H9 (cell line): Measurements from ENCODE around the gene TBC1D5. TPM values are rescaled to one million over a fixed set of nuclear protein-coding genes. Genes with fewer than 3 reads are reported as not detected.

ENCODE experiments used
- DNase-seq: peaks from one replicate; pipeline ENCODE4 v3.0.0-alpha.2; 2017
- H2AFZ ChIP-seq: one replicate; pipeline ENCODE4 v1.6.1; 2013; ENCODE audit warnings: mild to moderate bottlenecking, low read length, control low read depth, moderate library complexity
- H2AK5ac ChIP-seq: 2 replicates; pipeline ENCODE4 v1.6.1; 2013; ENCODE audit warnings: low read length, control low read depth, mixed read lengths; ENCODE audit not compliant: insufficient read length
- H2BK120ac ChIP-seq: one replicate; pipeline ENCODE4 v1.6.1; 2013; ENCODE audit warnings: low read depth, mild to moderate bottlenecking, low read length, control low read depth, inconsistent platforms; ENCODE audit not compliant: poor library complexity, severe bottlenecking
- H2BK12ac ChIP-seq: 2 replicates; pipeline ENCODE4 v1.6.1; 2013; ENCODE audit warnings: low read length, control low read depth, mixed read lengths, low read depth; ENCODE audit not compliant: insufficient read length
- H2BK15ac ChIP-seq: 2 replicates; pipeline ENCODE4 v1.6.1; 2013; ENCODE audit warnings: low read depth, low read length, control low read depth
- H2BK20ac ChIP-seq: one replicate; pipeline ENCODE4 v1.6.1; 2013; ENCODE audit warnings: low read depth, mild to moderate bottlenecking, low read length, control low read depth, inconsistent platforms; ENCODE audit not compliant: poor library complexity, severe bottlenecking
- H2BK5ac ChIP-seq: 2 replicates; pipeline ENCODE4 v1.6.1; 2013; ENCODE audit warnings: low read length, control low read depth, mixed read lengths; ENCODE audit not compliant: insufficient read length
- H3K14ac ChIP-seq: 2 replicates; pipeline ENCODE4 v1.6.1; 2013; ENCODE audit warnings: low read length, control low read depth; ENCODE audit not compliant: insufficient read depth
- H3K18ac ChIP-seq: 2 replicates; pipeline ENCODE4 v1.6.1; 2013; ENCODE audit warnings: low read depth, mild to moderate bottlenecking, mixed read lengths, low read length, control low read depth; ENCODE audit not compliant: insufficient read length
- H3K23ac ChIP-seq: 2 replicates; pipeline ENCODE4 v1.6.1; 2013; ENCODE audit warnings: low read length, control low read depth, mixed read lengths, low read depth; ENCODE audit not compliant: insufficient read length
- H3K23me2 ChIP-seq: 2 replicates; pipeline ENCODE4 v1.6.1; 2013; ENCODE audit warnings: low read depth, mild to moderate bottlenecking, mixed read lengths, low read length, control low read depth; ENCODE audit not compliant: insufficient read length, poor library complexity, severe bottlenecking
- H3K27ac ChIP-seq: 2 replicates; pipeline ENCODE4 v1.5.1; 2013; ENCODE audit warnings: low read length, control low read depth, mixed read lengths, low read depth; ENCODE audit not compliant: insufficient read length
- H3K27me3 ChIP-seq: 2 replicates; pipeline ENCODE4 v1.6.1; 2013; ENCODE audit warnings: low read length, control low read depth, inconsistent platforms; ENCODE audit not compliant: insufficient read depth
- H3K4ac ChIP-seq: 2 replicates; pipeline ENCODE4 v1.6.1; 2013; ENCODE audit warnings: low read depth, mild to moderate bottlenecking, control low read depth, inconsistent platforms, low read length, moderate library complexity
- H3K4me1 ChIP-seq: 2 replicates; pipeline ENCODE4 v1.6.1; 2013; ENCODE audit warnings: low read length, control low read depth, inconsistent platforms; ENCODE audit not compliant: insufficient read depth
- H3K4me2 ChIP-seq: 2 replicates; pipeline ENCODE4 v1.6.1; 2013; ENCODE audit warnings: low read length, control low read depth, mixed read lengths; ENCODE audit not compliant: insufficient read length, insufficient read depth
- H3K56ac ChIP-seq: 2 replicates; pipeline ENCODE4 v1.6.1; 2013; ENCODE audit warnings: low read depth, mild to moderate bottlenecking, mixed read lengths, low read length, control low read depth; ENCODE audit not compliant: insufficient read length
- H3K79me1 ChIP-seq: 2 replicates; pipeline ENCODE4 v1.6.1; 2013; ENCODE audit warnings: low read depth, mild to moderate bottlenecking, moderate library complexity, low read length, control low read depth, inconsistent platforms; ENCODE audit not compliant: insufficient read depth, poor library complexity, severe bottlenecking
- H3K79me2 ChIP-seq: 2 replicates; pipeline ENCODE4 v1.6.1; 2013; ENCODE audit warnings: low read length, control low read depth, inconsistent platforms; ENCODE audit not compliant: insufficient read depth
- H3K9ac ChIP-seq: 2 replicates; pipeline ENCODE4 v1.6.1; 2013; ENCODE audit warnings: low read length, control low read depth, mixed read lengths; ENCODE audit not compliant: insufficient read length; ENCODE audit errors: extremely low read depth
- H3K9me3 ChIP-seq: one replicate; pipeline ENCODE4 v1.6.1; 2013; ENCODE audit warnings: low read depth, low read length, inconsistent platforms; ENCODE audit not compliant: control insufficient read depth
- H3T11ph ChIP-seq: one replicate; pipeline ENCODE4 v1.6.1; 2013; ENCODE audit warnings: mild to moderate bottlenecking, low read length, control low read depth, inconsistent platforms
- H4K20me1 ChIP-seq: one replicate; pipeline ENCODE4 v1.6.1; 2013; ENCODE audit not compliant: control insufficient read depth, insufficient read length, insufficient read depth
- H4K5ac ChIP-seq: 2 replicates; pipeline ENCODE4 v1.6.1; 2013; ENCODE audit warnings: low read depth, mild to moderate bottlenecking, mixed read lengths, low read length, control low read depth; ENCODE audit not compliant: insufficient read length
- H4K8ac ChIP-seq: replicated peaks from 2 replicates; pipeline ENCODE4 v1.6.1; 2013; ENCODE audit warnings: low read length, control low read depth, mixed read lengths, low read depth; ENCODE audit not compliant: insufficient read length
- H4K91ac ChIP-seq: 2 replicates; pipeline ENCODE4 v1.6.1; 2013; ENCODE audit warnings: low read depth, mild to moderate bottlenecking, moderate library complexity, mixed read lengths, low read length, control low read depth; ENCODE audit not compliant: insufficient read length
- H3K27ac Mint-ChIP-seq, 3 experiments: 2 replicates in 2 of 3; 3 replicates in 1 of 3; pipeline ENCODE4 v1.8.0; 2020 to 2021; ENCODE audit warnings: mixed read lengths in 3 of 3, mild to moderate bottlenecking in 1 of 3, moderate library complexity in 1 of 3
- H3K27me3 Mint-ChIP-seq: 2 replicates; pipeline ENCODE4 v1.8.0; 2021; ENCODE audit warnings: low read depth, mild to moderate bottlenecking, moderate library complexity, mixed read lengths
- H3K36me3 Mint-ChIP-seq, 3 experiments: 2 replicates in 2 of 3; 3 replicates in 1 of 3; pipeline ENCODE4 v1.8.0; 2020 to 2021; ENCODE audit warnings: low read depth in 3 of 3, mixed read lengths in 3 of 3; ENCODE audit not compliant: insufficient read depth in 1 of 3
- H3K4me1 Mint-ChIP-seq, 2 experiments: 2 replicates each; pipeline ENCODE4 v1.8.0; 2020; ENCODE audit warnings: mixed read lengths in 2 of 2
- H3K4me3 Mint-ChIP-seq, 2 experiments: 2 replicates in 1 of 2; 3 replicates in 1 of 2; pipeline ENCODE4 v1.8.0; 2020 to 2021; ENCODE audit warnings: mild to moderate bottlenecking in 2 of 2, mixed read lengths in 2 of 2, moderate library complexity in 1 of 2
- H3K9me3 Mint-ChIP-seq, 2 experiments: 2 replicates in 1 of 2; 3 replicates in 1 of 2; pipeline ENCODE4 v1.8.0; 2020; ENCODE audit warnings: mild to moderate bottlenecking in 2 of 2, mixed read lengths in 2 of 2, moderate library complexity in 1 of 2
- WGBS: extraction: QIAGEN DNeasy Blood & Tissue Kit; methylation state at CpG from one replicate; pipeline ENCODE4 v1.1.7; 2013; ENCODE audit warnings: missing lambda C conversion rate, low lambda C conversion rate, mixed read lengths; ENCODE audit not compliant: insufficient read length; ENCODE audit errors: extremely low coverage; 5-methylcytosine and 5-hydroxymethylcytosine counted together
- total RNA-seq: library from RNA; stranded (reverse); gene quantifications from 2 replicates; pipeline ENCODE4 v1.2.1, GENCODE V29; 2021
- TF ChIP-seq, protein P1 (sequence below): fragments of 200-600 bp; sonication (generic); conservative IDR thresholded peaks from 3 replicates; pipeline ENCODE4 v1.8.0; 2021; ENCODE audit warnings: antibody characterized with exemption, mild to moderate bottlenecking

The TBC1D5 gene
- total RNA-seq, 1 experiment from 2014 or later: 25.0 TPM

DNA sequence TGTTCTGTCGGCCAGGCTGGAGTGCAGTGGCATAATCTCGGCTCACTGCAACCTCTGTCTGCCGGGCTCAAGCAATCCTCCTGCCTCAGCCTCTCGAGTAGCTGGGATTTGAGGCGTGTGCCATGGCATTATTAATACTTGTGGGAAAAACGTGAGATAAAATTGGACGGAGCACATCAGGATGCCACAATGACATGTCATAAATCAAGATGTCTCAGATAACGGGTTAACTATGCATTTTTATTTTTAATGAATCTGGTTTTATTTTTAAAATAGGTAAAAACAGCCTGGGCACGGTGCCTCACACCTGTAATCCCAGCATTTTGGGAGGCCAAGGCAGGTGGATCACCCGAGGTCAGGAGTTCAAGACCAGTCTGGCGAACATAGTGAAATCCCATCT is 212.8 kb downstream of the TBC1D5 start:
- no peak overlapping the region for H2BK12ac ChIP-seq
- H4K20me1 ChIP-seq: no peaks in the 10 kb centered on the region
- H3K27ac ChIP-seq: no peak overlapping the region
- H3K27me3 ChIP-seq: no peaks in the 10 kb centered on the region
- no peak overlapping the region for H3K14ac ChIP-seq
- H4K5ac ChIP-seq: no peak overlapping the region
- H3K79me1 ChIP-seq: peaks cover 3% of the 10 kb centered on the region
- no peaks in the 10 kb centered on the region for H3K23me2 ChIP-seq
- no peak overlapping the region for H4K91ac ChIP-seq
- no peak overlapping the region for H3K4me3 Mint-ChIP-seq
- H3K9ac ChIP-seq: no peak overlapping the region
- H3K4me2 ChIP-seq: no peak overlapping the region
- no peak overlapping the region for H2AFZ ChIP-seq
- H2BK5ac ChIP-seq: no peak overlapping the region
- no peaks in the 10 kb centered on the region for H3K4me1 ChIP-seq
- WGBS: no CpG with 5 or more reads among the region's 11 CpGs
- no peak overlapping the region for H2BK15ac ChIP-seq
- H3K23ac ChIP-seq: no peak overlapping the region
- H3K36me3 Mint-ChIP-seq: no peaks in the 10 kb centered on the region; a peak in 2 of 7 replicates
- H3K27me3 Mint-ChIP-seq: no peaks in the 10 kb centered on the region
- TF ChIP-seq, protein P1, sequence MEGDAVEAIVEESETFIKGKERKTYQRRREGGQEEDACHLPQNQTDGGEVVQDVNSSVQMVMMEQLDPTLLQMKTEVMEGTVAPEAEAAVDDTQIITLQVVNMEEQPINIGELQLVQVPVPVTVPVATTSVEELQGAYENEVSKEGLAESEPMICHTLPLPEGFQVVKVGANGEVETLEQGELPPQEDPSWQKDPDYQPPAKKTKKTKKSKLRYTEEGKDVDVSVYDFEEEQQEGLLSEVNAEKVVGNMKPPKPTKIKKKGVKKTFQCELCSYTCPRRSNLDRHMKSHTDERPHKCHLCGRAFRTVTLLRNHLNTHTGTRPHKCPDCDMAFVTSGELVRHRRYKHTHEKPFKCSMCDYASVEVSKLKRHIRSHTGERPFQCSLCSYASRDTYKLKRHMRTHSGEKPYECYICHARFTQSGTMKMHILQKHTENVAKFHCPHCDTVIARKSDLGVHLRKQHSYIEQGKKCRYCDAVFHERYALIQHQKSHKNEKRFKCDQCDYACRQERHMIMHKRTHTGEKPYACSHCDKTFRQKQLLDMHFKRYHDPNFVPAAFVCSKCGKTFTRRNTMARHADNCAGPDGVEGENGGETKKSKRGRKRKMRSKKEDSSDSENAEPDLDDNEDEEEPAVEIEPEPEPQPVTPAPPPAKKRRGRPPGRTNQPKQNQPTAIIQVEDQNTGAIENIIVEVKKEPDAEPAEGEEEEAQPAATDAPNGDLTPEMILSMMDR: no peak
- DNase-seq: no peak
- H3K4ac ChIP-seq: no peak overlapping the region
- H3K56ac ChIP-seq: no peak overlapping the region
- H3K9me3 Mint-ChIP-seq: peaks cover 0 to 6% of the 10 kb centered on the region in 2 experiments; a peak in 3 of 5 replicates
- H2BK20ac ChIP-seq: no peak overlapping the region
- no peaks in the 10 kb centered on the region for H3K79me2 ChIP-seq
- no peak overlapping the region for H4K8ac ChIP-seq
- H3K27ac Mint-ChIP-seq: peak overlapping the region in 1 of 3 experiments; percentile 52; a peak in 1 of 7 replicates
- H3T11ph ChIP-seq: no peak overlapping the region
- no peaks in the 10 kb centered on the region for H3K9me3 ChIP-seq
- H2BK120ac ChIP-seq: no peak overlapping the region
- no peak overlapping the region for H3K18ac ChIP-seq
- H2AK5ac ChIP-seq: no peak overlapping the region
- H3K4me1 Mint-ChIP-seq: peaks cover 7 to 9% of the 10 kb centered on the region in 2 experiments
